Neuronal stem cell (in vitro differentiated cells): ENCODE results near the gene NAALADL2.

ENCODE experiments used
- DNase-seq: peaks from one replicate; pipeline ENCODE4 v3.0.0-alpha.2; 2013; ENCODE audit warnings: low spot score
- H2AFZ ChIP-seq: one replicate; pipeline ENCODE4 v1.6.1; 2013; ENCODE audit warnings: mild to moderate bottlenecking, low read length, inconsistent platforms
- H2AK5ac ChIP-seq: 2 replicates; pipeline ENCODE4 v1.6.1; 2013; ENCODE audit warnings: low read depth, mild to moderate bottlenecking, inconsistent platforms, low read length, moderate library complexity, mixed read lengths
- H2BK120ac ChIP-seq: 2 replicates; pipeline ENCODE4 v1.6.1; 2013; ENCODE audit warnings: low read depth, mild to moderate bottlenecking, inconsistent platforms, low read length, moderate library complexity, mixed read lengths
- H2BK12ac ChIP-seq: one replicate; pipeline ENCODE4 v1.6.1; 2013; ENCODE audit warnings: low read length, inconsistent platforms
- H2BK15ac ChIP-seq: 2 replicates; pipeline ENCODE4 v1.6.1; 2013; ENCODE audit warnings: mild to moderate bottlenecking, low read length, inconsistent platforms, mixed read lengths
- H2BK5ac ChIP-seq: one replicate; pipeline ENCODE4 v1.6.1; 2013; ENCODE audit warnings: inconsistent platforms, mild to moderate bottlenecking, low read length, moderate library complexity
- H3K14ac ChIP-seq: one replicate; pipeline ENCODE4 v1.6.1; 2013; ENCODE audit warnings: low read length, inconsistent platforms
- H3K18ac ChIP-seq: 2 replicates; pipeline ENCODE4 v1.6.1; 2013; ENCODE audit warnings: low read length, inconsistent platforms
- H3K23ac ChIP-seq: 2 replicates; pipeline ENCODE4 v1.6.1; 2013; ENCODE audit warnings: low read depth, mild to moderate bottlenecking, mixed read lengths, low read length, inconsistent platforms; ENCODE audit not compliant: poor library complexity
- H3K27ac ChIP-seq: replicated peaks from 3 replicates; pipeline ENCODE4 v1.5.1; 2013; ENCODE audit warnings: low read length, inconsistent platforms
- H3K27me3 ChIP-seq, 3 experiments: 2 replicates each; pipeline ENCODE4 v1.6.1; 2013; ENCODE audit warnings: low read length in 3 of 3, mild to moderate bottlenecking in 2 of 3, inconsistent platforms in 1 of 3, low read depth in 1 of 3, mixed read lengths in 1 of 3, moderate library complexity in 1 of 3; ENCODE audit not compliant: control insufficient read depth in 3 of 3, insufficient read depth in 3 of 3
- H3K36me3 ChIP-seq, 2 donors: replicated peaks in 1 of 2; 2 replicates each; pipeline ENCODE4 v1.6.1; 2013; ENCODE audit warnings: low read length in 2 of 2; ENCODE audit not compliant: control insufficient read depth in 2 of 2, insufficient read depth in 2 of 2
- H3K4ac ChIP-seq: 2 replicates; pipeline ENCODE4 v1.6.1; 2013; ENCODE audit warnings: inconsistent platforms, mild to moderate bottlenecking, low read length, moderate library complexity
- H3K4me1 ChIP-seq, 2 donors: 1 replicate in 1 of 2; 2 replicates in 1 of 2; pipeline ENCODE4 v1.6.1; 2013; ENCODE audit warnings: low read length in 2 of 2, low read depth in 1 of 2; ENCODE audit not compliant: control insufficient read depth in 2 of 2, insufficient read depth in 1 of 2
- H3K4me2 ChIP-seq: one replicate; pipeline ENCODE4 v1.6.1; 2013; ENCODE audit warnings: mild to moderate bottlenecking, low read length, inconsistent platforms; ENCODE audit not compliant: insufficient read depth, poor library complexity, severe bottlenecking
- H3K4me3 ChIP-seq, 2 donors: 2 replicates each; pipeline ENCODE4 v1.5.1; 2013; ENCODE audit warnings: low read length in 2 of 2, mild to moderate bottlenecking in 2 of 2, inconsistent platforms in 1 of 2, moderate library complexity in 1 of 2
- H3K79me1 ChIP-seq: one replicate; pipeline ENCODE4 v1.6.1; 2013; ENCODE audit warnings: low read depth, mild to moderate bottlenecking, inconsistent platforms, low read length, moderate library complexity
- H3K9ac ChIP-seq: one replicate; pipeline ENCODE4 v1.6.1; 2013; ENCODE audit warnings: mild to moderate bottlenecking, low read depth, low read length, inconsistent platforms; ENCODE audit not compliant: poor library complexity
- H3K9me3 ChIP-seq, 2 donors: replicated peaks in 1 of 2; 2 replicates each; pipeline versions ENCODE3 to v1.6.1; 2013; ENCODE audit warnings: low read length in 2 of 2, mild to moderate bottlenecking in 2 of 2, inconsistent platforms in 1 of 2, low read depth in 1 of 2, mixed read lengths in 1 of 2, moderate library complexity in 1 of 2; ENCODE audit not compliant: control insufficient read depth in 2 of 2, insufficient read depth in 1 of 2
- H4K8ac ChIP-seq: one replicate; pipeline ENCODE4 v1.6.1; 2013; ENCODE audit warnings: low read depth, mild to moderate bottlenecking, inconsistent platforms, low read length, moderate library complexity
- H4K91ac ChIP-seq: one replicate; pipeline ENCODE4 v1.6.1; 2013; ENCODE audit warnings: low read length, low read depth, mild to moderate bottlenecking, inconsistent platforms; ENCODE audit not compliant: poor library complexity
- WGBS, 2 donors: extraction: QIAGEN DNeasy Blood & Tissue Kit; methylation state at CpG; one replicate each; pipeline ENCODE4 v1.1.7; 2013; ENCODE audit warnings: missing lambda C conversion rate in 2 of 2, mixed read lengths in 1 of 2; ENCODE audit not compliant: insufficient read length in 2 of 2, insufficient replicate concordance in 1 of 2; ENCODE audit errors: extremely low coverage in 2 of 2; 5-methylcytosine and 5-hydroxymethylcytosine counted together

Gene NAALADL2

GRCh38 chr3:175273573-175273972 is 414.4 kb downstream of the NAALADL2 start:
- H3K27me3 ChIP-seq = no peaks in the 10 kb centered on the region
- WGBS, 2 donors = no CpG with 5 or more reads among the region's 4 CpGs

GRCh38 chr3:175274056-175274455 is 414.9 kb downstream of the NAALADL2 start:
- H3K4me3 ChIP-seq = no peak overlapping the region
- H2BK15ac ChIP-seq = no peak overlapping the region
- no peak for DNase-seq
- no peak overlapping the region for H3K18ac ChIP-seq
- peaks cover 0 to 8% of the 10 kb centered on the region in 2 donors for H3K4me1 ChIP-seq
- no peak overlapping the region for H4K8ac ChIP-seq
- no peak overlapping the region for H3K14ac ChIP-seq
- no peak overlapping the region for H3K9ac ChIP-seq
- H3K27me3 ChIP-seq = no peaks in the 10 kb centered on the region
- WGBS, 2 donors = no CpG with 5 or more reads among the region's 6 CpGs
- no peak overlapping the region for H2BK12ac ChIP-seq
- H4K91ac ChIP-seq = no peak overlapping the region
- H3K79me1 ChIP-seq = no peaks in the 10 kb centered on the region
- H3K9me3 ChIP-seq = no peaks in the 10 kb centered on the region
- no peak overlapping the region for H3K4me2 ChIP-seq
- H2BK5ac ChIP-seq = no peak overlapping the region
- H3K23ac ChIP-seq = no peak overlapping the region
- H3K4ac ChIP-seq = no peak overlapping the region
- no peak overlapping the region for H2AFZ ChIP-seq
- no peaks in the 10 kb centered on the region for H3K36me3 ChIP-seq
- H2AK5ac ChIP-seq = no peak overlapping the region
- no peak overlapping the region for H2BK120ac ChIP-seq
- no peak overlapping the region for H3K27ac ChIP-seq

More at GRCh38 chr3:175273573-175273972, 414.4 kb downstream of the NAALADL2 start:
- no peak overlapping the region for H2AK5ac ChIP-seq
- H3K14ac ChIP-seq = no peak overlapping the region
- no peak overlapping the region for H2BK12ac ChIP-seq
- no peak overlapping the region for H2BK5ac ChIP-seq
- H3K27ac ChIP-seq = no peak overlapping the region
- H3K4me1 ChIP-seq = peaks cover 0 to 8% of the 10 kb centered on the region in 2 donors
- H2BK15ac ChIP-seq = no peak overlapping the region
- H4K8ac ChIP-seq = no peak overlapping the region
- H2BK120ac ChIP-seq = no peak overlapping the region
- H2AFZ ChIP-seq = no peak overlapping the region
- H3K23ac ChIP-seq = no peak overlapping the region
- no peaks in the 10 kb centered on the region for H3K9me3 ChIP-seq
- H3K18ac ChIP-seq = no peak overlapping the region
- no peaks in the 10 kb centered on the region for H3K79me1 ChIP-seq
- H3K4me2 ChIP-seq = no peak overlapping the region
- H3K36me3 ChIP-seq = no peaks in the 10 kb centered on the region
- no peak overlapping the region for H3K9ac ChIP-seq
- no peak overlapping the region for H3K4me3 ChIP-seq
- H3K4ac ChIP-seq = no peak overlapping the region
- no peak for DNase-seq
- H4K91ac ChIP-seq = no peak overlapping the region

GRCh38 chr3:175274474-175275218 is 415.5 kb downstream of the NAALADL2 start:
- Histone ChIP-seq H3K36me3 (no peaks in the 10 kb centered on the region), H2AFZ (no peak overlapping the region), H3K79me1 (no peaks in the 10 kb centered on the region)

GRCh38 chr3:175278680-175279079 is 419.5 kb downstream of the NAALADL2 start:
- Histone ChIP-seq H3K23ac (no peak overlapping the region), H3K9me3 (no peaks in the 10 kb centered on the region), H3K27ac (no peak overlapping the region), H3K14ac (no peak overlapping the region), H2BK15ac (no peak overlapping the region), H4K8ac (no peak overlapping the region), H2AK5ac (no peak overlapping the region), H3K4me2 (no peak overlapping the region), H3K4ac (no peak overlapping the region), H2BK5ac (no peak overlapping the region), H3K79me1 (no peaks in the 10 kb centered on the region), H3K27me3 (no peaks in the 10 kb centered on the region), H2BK120ac (no peak overlapping the region), H4K91ac (no peak overlapping the region), H3K4me3 (no peak overlapping the region), H3K4me1 (no peaks in the 10 kb centered on the region), H3K18ac (no peak overlapping the region), H2AFZ (no peak overlapping the region), H3K9ac (no peak overlapping the region), H2BK12ac (no peak overlapping the region), H3K36me3 (no peaks in the 10 kb centered on the region)
- DNase-seq = no peak
- no CpG with 5 or more reads among the region's 3 CpGs for WGBS, 2 donors

More at GRCh38 chr3:175274474-175275218, 415.5 kb downstream of the NAALADL2 start:
- Histone ChIP-seq H3K27me3 (no peaks in the 10 kb centered on the region), H3K4me1 (peaks cover 0 to 8% of the 10 kb centered on the region in 2 donors), H4K91ac (no peak overlapping the region), H3K9ac (no peak overlapping the region), H3K27ac (no peak overlapping the region), H3K18ac (no peak overlapping the region), H4K8ac (no peak overlapping the region), H2BK120ac (no peak overlapping the region), H3K9me3 (no peaks in the 10 kb centered on the region), H2AK5ac (no peak overlapping the region), H2BK15ac (no peak overlapping the region), H2BK12ac (no peak overlapping the region), H3K14ac (no peak overlapping the region), H3K4me2 (no peak overlapping the region), H3K23ac (no peak overlapping the region), H2BK5ac (no peak overlapping the region), H3K4ac (no peak overlapping the region), H3K4me3 (no peak overlapping the region)
- no CpG with 5 or more reads among the region's 1 CpG for WGBS, 2 donors
- no peak for DNase-seq
